Measurements from ENCODE around the gene CDH2.

CDH2 gene

GRCh38 chr18:28080876-28081300 lies 96.0 kb downstream of the CDH2 start:
- Histone ChIP-seq H3K4me3 (ENCODE audit: low read length) (no peak overlapping the region), H3K27me3 (replicated peaks; ENCODE audit: control insufficient read depth, insufficient read depth, low read length) (no peaks in the 10 kb centered on the region), H3K9ac (ENCODE audit: low read length) (no peak overlapping the region), H3K36me3 (ENCODE audit: control insufficient read depth, insufficient read depth, low read length, severe bottlenecking) (no peaks in the 10 kb centered on the region), H3K4me1 (ENCODE audit: control insufficient read depth, insufficient read depth, low read length) (peaks cover under 1% of the 10 kb centered on the region), H3K9me3 (ENCODE audit: control insufficient read depth, low read length) (no peaks in the 10 kb centered on the region)
- DNase-seq (ENCODE audit: low read depth), result no peak

DNA sequence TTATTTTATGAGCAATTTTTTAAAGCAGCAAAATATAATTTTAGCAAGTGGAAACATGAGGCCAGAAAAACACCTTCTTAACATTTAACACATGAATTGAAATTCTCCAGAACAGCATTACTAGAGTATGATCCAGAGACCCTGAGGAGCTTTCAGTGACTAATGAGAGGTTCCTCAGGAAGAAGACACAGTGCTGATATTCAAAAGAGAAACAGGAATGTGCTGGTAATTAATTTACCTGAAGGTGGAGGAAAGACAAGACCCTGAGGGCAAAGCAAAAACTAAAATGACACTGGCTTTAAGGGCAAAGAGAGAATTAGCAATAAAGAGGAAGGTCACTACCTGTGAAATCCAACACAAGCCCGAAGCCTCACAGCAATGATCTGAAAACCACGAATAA lies 97.0 kb downstream of the CDH2 start:
- no peak for DNase-seq (ENCODE audit: low read depth)
- Histone ChIP-seq H3K9me3 (ENCODE audit: control insufficient read depth, low read length) (no peaks in the 10 kb centered on the region), H3K4me1 (ENCODE audit: control insufficient read depth, insufficient read depth, low read length) (peaks cover 11% of the 10 kb centered on the region), H3K27me3 (replicated peaks; ENCODE audit: control insufficient read depth, insufficient read depth, low read length) (no peaks in the 10 kb centered on the region), H3K36me3 (ENCODE audit: control insufficient read depth, insufficient read depth, low read length, severe bottlenecking) (no peaks in the 10 kb centered on the region), H3K4me3 (ENCODE audit: low read length) (no peak overlapping the region), H3K9ac (ENCODE audit: low read length) (no peak overlapping the region)

GRCh38 chr18:28078849-28079248 lies 98.1 kb downstream of the CDH2 start:
- Histone ChIP-seq H3K4me3 (ENCODE audit: low read length) (no peak overlapping the region), H3K4me1 (ENCODE audit: control insufficient read depth, insufficient read depth, low read length) (peaks cover 12% of the 10 kb centered on the region), H3K27me3 (replicated peaks; ENCODE audit: control insufficient read depth, insufficient read depth, low read length) (no peaks in the 10 kb centered on the region), H3K9me3 (ENCODE audit: control insufficient read depth, low read length) (no peaks in the 10 kb centered on the region), H3K9ac (ENCODE audit: low read length) (no peak overlapping the region), H3K36me3 (ENCODE audit: control insufficient read depth, insufficient read depth, low read length, severe bottlenecking) (no peaks in the 10 kb centered on the region)
- no peak for DNase-seq (ENCODE audit: low read depth)

- DNase-seq (ENCODE audit: low read depth), result no peak
- no peak overlapping the region for H3K4me3 ChIP-seq (ENCODE audit: low read length)
- no peaks in the 10 kb centered on the region for H3K36me3 ChIP-seq (ENCODE audit: control insufficient read depth, insufficient read depth, low read length, severe bottlenecking)
- no peaks in the 10 kb centered on the region for H3K9me3 ChIP-seq (ENCODE audit: control insufficient read depth, low read length)
- no peaks in the 10 kb centered on the region for H3K27me3 ChIP-seq (replicated peaks; ENCODE audit: control insufficient read depth, insufficient read depth, low read length)
- H3K4me1 ChIP-seq (ENCODE audit: control insufficient read depth, insufficient read depth, low read length), result peaks cover 12% of the 10 kb centered on the region
- H3K9ac ChIP-seq (ENCODE audit: low read length), result no peak overlapping the region
These were observed 98.6 kb downstream of the CDH2 start for GRCh38 chr18:28078298-28078697.

DNA sequence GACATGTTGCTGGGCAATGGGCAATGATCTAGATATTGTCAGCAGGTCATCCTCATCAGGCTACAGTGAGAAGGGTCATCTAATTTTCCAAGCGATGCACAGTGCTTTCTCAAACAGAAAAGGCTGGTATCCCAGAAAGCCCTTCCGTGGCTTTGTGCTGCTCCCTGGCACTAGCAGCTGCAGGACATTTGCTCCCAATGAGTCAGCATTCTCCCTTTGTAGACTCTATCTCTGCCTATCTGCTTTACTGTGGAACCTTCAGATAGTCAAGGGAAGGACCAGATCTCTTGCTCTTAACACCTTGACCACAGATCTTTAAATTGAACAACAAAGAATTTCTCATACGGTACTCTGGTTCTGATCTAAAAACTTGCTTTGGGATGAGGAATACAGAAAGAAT lies 101.4 kb downstream of the CDH2 start:
- peak; percentile 42 for DNase-seq (ENCODE audit: low read depth)
- no peak overlapping the region for H3K9ac ChIP-seq (ENCODE audit: low read length)
- no peak overlapping the region for H3K4me3 ChIP-seq (ENCODE audit: low read length)
- H3K9me3 ChIP-seq (ENCODE audit: control insufficient read depth, low read length), result no peaks in the 10 kb centered on the region
- H3K36me3 ChIP-seq (ENCODE audit: control insufficient read depth, insufficient read depth, low read length, severe bottlenecking), result no peaks in the 10 kb centered on the region
- H3K27me3 ChIP-seq (replicated peaks; ENCODE audit: control insufficient read depth, insufficient read depth, low read length), result no peaks in the 10 kb centered on the region
- H3K4me1 ChIP-seq (ENCODE audit: control insufficient read depth, insufficient read depth, low read length), result peaks cover 12% of the 10 kb centered on the region

GRCh38 chr18:28074076-28074475 lies 102.9 kb downstream of the CDH2 start:
- H3K36me3 ChIP-seq (ENCODE audit: control insufficient read depth, insufficient read depth, low read length, severe bottlenecking), result no peaks in the 10 kb centered on the region
- no peak overlapping the region for H3K4me3 ChIP-seq (ENCODE audit: low read length)
- DNase-seq (ENCODE audit: low read depth), result no peak

GRCh38 chr18:28073658-28074057 lies 103.3 kb downstream of the CDH2 start:
- H3K4me3 ChIP-seq (ENCODE audit: low read length), result no peak overlapping the region
- H3K36me3 ChIP-seq (ENCODE audit: control insufficient read depth, insufficient read depth, low read length, severe bottlenecking), result no peaks in the 10 kb centered on the region
- H3K9me3 ChIP-seq (ENCODE audit: control insufficient read depth, low read length), result no peaks in the 10 kb centered on the region
- no peak overlapping the region for H3K9ac ChIP-seq (ENCODE audit: low read length)
- DNase-seq (ENCODE audit: low read depth), result no peak
- H3K4me1 ChIP-seq (ENCODE audit: control insufficient read depth, insufficient read depth, low read length), result peaks cover 12% of the 10 kb centered on the region
- H3K27me3 ChIP-seq (replicated peaks; ENCODE audit: control insufficient read depth, insufficient read depth, low read length), result no peaks in the 10 kb centered on the region

More at GRCh38 chr18:28074076-28074475, 102.9 kb downstream of the CDH2 start:
- Histone ChIP-seq H3K4me1 (ENCODE audit: control insufficient read depth, insufficient read depth, low read length) (peaks cover 12% of the 10 kb centered on the region), H3K9ac (ENCODE audit: low read length) (no peak overlapping the region), H3K9me3 (ENCODE audit: control insufficient read depth, low read length) (no peaks in the 10 kb centered on the region), H3K27me3 (replicated peaks; ENCODE audit: control insufficient read depth, insufficient read depth, low read length) (no peaks in the 10 kb centered on the region)

DNA sequence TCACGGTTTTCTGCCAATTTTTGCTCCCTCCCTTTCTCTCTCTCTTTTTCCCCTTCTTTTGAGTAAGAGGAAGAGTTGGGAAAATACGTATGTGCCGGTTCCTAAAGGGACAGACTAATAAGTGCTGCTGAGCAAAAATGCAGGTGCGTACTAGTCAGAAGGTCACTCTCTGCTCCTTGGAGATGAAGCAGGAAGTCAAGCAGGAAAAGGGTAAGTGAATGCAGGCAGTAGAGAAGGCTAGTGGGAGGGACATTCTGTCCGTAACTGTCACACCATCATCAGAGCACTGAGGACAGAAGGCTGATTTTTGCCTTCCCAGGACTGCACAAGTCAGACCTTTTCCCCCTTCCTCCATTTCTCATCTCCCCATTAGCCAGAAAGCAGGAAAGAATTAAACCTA lies 105.7 kb downstream of the CDH2 start:
- H3K27me3 ChIP-seq (replicated peaks; ENCODE audit: control insufficient read depth, insufficient read depth, low read length), result no peaks in the 10 kb centered on the region
- no peak overlapping the region for H3K9ac ChIP-seq (ENCODE audit: low read length)
- no peaks in the 10 kb centered on the region for H3K36me3 ChIP-seq (ENCODE audit: control insufficient read depth, insufficient read depth, low read length, severe bottlenecking)
- DNase-seq (ENCODE audit: low read depth), result no peak
- H3K4me1 ChIP-seq (ENCODE audit: control insufficient read depth, insufficient read depth, low read length), result peaks cover 12% of the 10 kb centered on the region
- no peak overlapping the region for H3K4me3 ChIP-seq (ENCODE audit: low read length)
- peaks cover 4% of the 10 kb centered on the region for H3K9me3 ChIP-seq (ENCODE audit: control insufficient read depth, low read length)

- H3K9me3 ChIP-seq (ENCODE audit: control insufficient read depth, low read length), result peaks cover 4% of the 10 kb centered on the region
- no peaks in the 10 kb centered on the region for H3K36me3 ChIP-seq (ENCODE audit: control insufficient read depth, insufficient read depth, low read length, severe bottlenecking)
- H3K4me3 ChIP-seq (ENCODE audit: low read length), result no peak overlapping the region
- DNase-seq (ENCODE audit: low read depth), result no peak
- H3K9ac ChIP-seq (ENCODE audit: low read length), result no peak overlapping the region
- H3K4me1 ChIP-seq (ENCODE audit: control insufficient read depth, insufficient read depth, low read length), result peaks cover 12% of the 10 kb centered on the region
- no peaks in the 10 kb centered on the region for H3K27me3 ChIP-seq (replicated peaks; ENCODE audit: control insufficient read depth, insufficient read depth, low read length)
These were observed 108.7 kb downstream of the CDH2 start for GRCh38 chr18:28068207-28068606.

- Histone ChIP-seq H3K27me3 (replicated peaks; ENCODE audit: control insufficient read depth, insufficient read depth, low read length) (no peaks in the 10 kb centered on the region), H3K4me3 (ENCODE audit: low read length) (no peak overlapping the region), H3K9ac (ENCODE audit: low read length) (no peak overlapping the region), H3K36me3 (ENCODE audit: control insufficient read depth, insufficient read depth, low read length, severe bottlenecking) (no peaks in the 10 kb centered on the region), H3K9me3 (ENCODE audit: control insufficient read depth, low read length) (peaks cover 4% of the 10 kb centered on the region), H3K4me1 (ENCODE audit: control insufficient read depth, insufficient read depth, low read length) (peaks cover 21% of the 10 kb centered on the region)
- DNase-seq (ENCODE audit: low read depth), result no peak
These were observed 109.6 kb downstream of the CDH2 start for GRCh38 chr18:28067346-28067745.

- peaks cover 23% of the 10 kb centered on the region for H3K4me1 ChIP-seq (ENCODE audit: control insufficient read depth, insufficient read depth, low read length)
- no peak overlapping the region for H3K9ac ChIP-seq (ENCODE audit: low read length)
- no peak overlapping the region for H3K4me3 ChIP-seq (ENCODE audit: low read length)
- no peak for DNase-seq (ENCODE audit: low read depth)
- H3K27me3 ChIP-seq (replicated peaks; ENCODE audit: control insufficient read depth, insufficient read depth, low read length), result no peaks in the 10 kb centered on the region
- H3K9me3 ChIP-seq (ENCODE audit: control insufficient read depth, low read length), result peaks cover 4% of the 10 kb centered on the region
- H3K36me3 ChIP-seq (ENCODE audit: control insufficient read depth, insufficient read depth, low read length, severe bottlenecking), result no peaks in the 10 kb centered on the region
These were observed 111.1 kb downstream of the CDH2 start for GRCh38 chr18:28065793-28066186.

DNA sequence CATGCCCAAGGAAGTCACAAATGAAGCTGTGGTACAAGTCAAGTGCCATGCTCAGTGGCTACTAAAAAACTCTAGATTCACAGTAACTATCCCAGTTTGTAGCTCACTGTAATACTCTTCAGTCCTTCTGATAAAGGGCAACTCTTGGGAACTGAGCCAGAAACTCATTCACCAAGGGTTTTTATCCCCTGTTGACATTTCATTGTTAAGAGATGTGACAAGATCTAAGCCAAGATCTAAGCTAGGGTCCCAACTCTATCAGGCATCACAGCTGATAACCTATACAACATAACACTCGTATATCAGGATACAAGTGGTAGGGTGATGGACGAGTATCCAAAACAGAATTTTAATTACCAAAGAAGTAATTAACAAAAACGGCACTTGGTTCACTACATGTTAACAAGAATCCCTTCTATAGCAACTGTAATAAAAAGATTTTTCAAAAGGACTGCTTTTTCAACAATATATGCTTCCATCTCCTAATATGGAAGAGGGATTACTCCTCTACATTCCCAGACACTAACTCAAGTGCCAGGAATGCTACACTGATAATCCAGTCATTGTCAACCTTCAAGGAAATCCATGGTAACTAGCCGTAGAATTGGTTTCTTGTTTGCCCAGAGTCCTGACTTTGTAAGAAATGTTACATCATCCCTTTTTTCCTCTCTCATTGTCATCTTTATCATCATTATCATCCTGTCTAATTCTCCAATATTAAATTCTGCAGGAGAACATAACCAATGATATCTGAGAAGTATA lies 111.7 kb downstream of the CDH2 start:
- Histone ChIP-seq H3K27me3 (replicated peaks; ENCODE audit: control insufficient read depth, insufficient read depth, low read length) (no peaks in the 10 kb centered on the region), H3K4me1 (ENCODE audit: control insufficient read depth, insufficient read depth, low read length) (peaks cover 24% of the 10 kb centered on the region), H3K9me3 (ENCODE audit: control insufficient read depth, low read length) (peaks cover 4% of the 10 kb centered on the region), H3K36me3 (ENCODE audit: control insufficient read depth, insufficient read depth, low read length, severe bottlenecking) (no peaks in the 10 kb centered on the region), H3K9ac (ENCODE audit: low read length) (no peak overlapping the region), H3K4me3 (ENCODE audit: low read length) (no peak overlapping the region)
- peak; percentile 71 for DNase-seq (ENCODE audit: low read depth)
